Activated B cell treated with CpG ODN at 0.5 μM for 24 hours (primary cell): ENCODE results near the gene CLDN34. TPM values are rescaled to one million over a fixed set of nuclear protein-coding genes. Genes with fewer than 3 reads are reported as not detected.
A peak's percentile ranks its signal among the peaks of the same experiment; 100 is the strongest.

Source experiments
- ATAC-seq: fragments of 200-7000 bp; cut with Tn5 transposase; one replicate; pipeline ENCODE4 v1.10.0; 2021; ENCODE audit warnings: low read depth, mild to moderate bottlenecking, moderate library complexity
- CTCF ChIA-PET: fragments of 350-600 bp; sonication (Branson Sonifier 250); formaldehyde crosslinking; loops from one replicate; lab custom pipeline; 2021; ENCODE audit warnings: antibody characterized with exemption; lab: Charles Lee
- POLR2A ChIA-PET: fragments of 350-600 bp; sonication (Branson Sonifier 250); formaldehyde crosslinking; loops from one replicate; lab custom pipeline; 2021; ENCODE audit warnings: antibody characterized with exemption; lab: Charles Lee
- DNase-seq: peaks from one replicate; pipeline ENCODE4 v3.0.0; 2022
- H3K27ac Mint-ChIP-seq: one replicate; pipeline ENCODE4 v1.8.0; 2020; ENCODE audit warnings: mixed read lengths
- H3K27me3 Mint-ChIP-seq: one replicate; pipeline ENCODE4 v1.8.0; 2021; ENCODE audit warnings: mixed read lengths
- H3K36me3 Mint-ChIP-seq: one replicate; pipeline ENCODE4 v1.8.0; 2021; ENCODE audit warnings: low read depth, mixed read lengths
- H3K4me1 Mint-ChIP-seq: one replicate; pipeline ENCODE4 v1.8.0; 2021; ENCODE audit warnings: mixed read lengths
- H3K4me3 Mint-ChIP-seq: one replicate; pipeline ENCODE4 v1.8.0; 2020; ENCODE audit warnings: mild to moderate bottlenecking, mixed read lengths
- H3K9me3 Mint-ChIP-seq: one replicate; pipeline ENCODE4 v1.8.0; 2020; ENCODE audit warnings: mixed read lengths
- intact Hi-C: fragments of 100-400 bp; cut with micrococcal nuclease; formaldehyde crosslinking; loops from one replicate; pipeline ENCODE4 v1.15.1; 2024
- total RNA-seq: library from RNA; stranded (reverse); gene quantifications from 2 replicates; pipeline ENCODE4 v1.2.3, GENCODE V29; 2022
- TF ChIP-seq, protein P1 (sequence below): fragments of 200-600 bp; IDR thresholded peaks from one replicate; pipeline ENCODE4 v1.8.0; 2022; ENCODE audit warnings: antibody characterized with exemption, mild to moderate bottlenecking

CLDN34 gene
- total RNA-seq, 1 donor from 2014 or later, result not detected

DNA sequence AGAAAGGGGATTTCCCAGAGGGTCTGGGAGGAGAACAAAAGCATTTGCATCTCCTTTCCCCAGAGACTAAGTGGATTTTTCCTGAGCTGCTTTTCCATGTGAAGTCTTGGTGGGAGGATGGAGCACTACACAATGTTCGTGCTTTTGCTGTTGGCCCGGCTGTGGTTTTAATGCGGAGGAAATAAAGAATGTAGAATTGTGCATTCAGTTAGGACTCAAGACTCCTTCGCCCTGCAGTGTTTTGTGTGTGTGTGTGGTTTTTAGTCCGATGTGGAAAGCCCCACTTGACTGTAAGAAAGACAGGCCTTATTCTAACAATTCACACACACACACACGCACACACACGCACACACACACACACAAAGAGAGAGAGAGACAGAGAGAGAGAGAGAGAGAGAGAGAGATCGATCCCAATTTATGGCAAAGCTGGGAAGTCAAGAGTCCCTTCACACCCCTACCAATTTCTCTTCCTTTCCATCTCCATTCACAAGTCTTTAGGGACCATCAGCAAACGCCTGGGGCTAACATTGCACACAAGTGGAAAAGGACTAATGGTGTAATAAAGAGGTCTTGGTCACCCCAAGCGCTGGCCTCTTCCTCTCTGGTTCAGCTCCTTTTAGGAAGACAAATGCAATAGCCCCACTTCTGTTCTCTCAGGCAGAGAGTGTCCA is 44.2 kb downstream of the CLDN34 start:
- intact Hi-C loops, result loop anchor here (1.0 to 10.0 kb wide), 5 partner anchors 8 to 667 kb away; no protein-coding TSS in a partner anchor
- Mint-ChIP-seq H3K36me3 (no peaks in the 10 kb centered on the region), H3K9me3 (no peaks in the 10 kb centered on the region), H3K4me3 (peak overlapping the region; percentile 67), H3K4me1 (peaks cover 42% of the 10 kb centered on the region), H3K27ac (peak overlapping the region; percentile 95), H3K27me3 (no peaks in the 10 kb centered on the region)
- ATAC-seq, result peak; percentile 20
- POLR2A ChIA-PET, result interaction anchor here (0.7 to 2.7 kb wide), 5 partner anchors 8 to 107 kb away, joined by 3 to 64 read pairs (median 13); no protein-coding TSS in a partner anchor
- no peak for DNase-seq
- TF ChIP-seq, protein P1, sequence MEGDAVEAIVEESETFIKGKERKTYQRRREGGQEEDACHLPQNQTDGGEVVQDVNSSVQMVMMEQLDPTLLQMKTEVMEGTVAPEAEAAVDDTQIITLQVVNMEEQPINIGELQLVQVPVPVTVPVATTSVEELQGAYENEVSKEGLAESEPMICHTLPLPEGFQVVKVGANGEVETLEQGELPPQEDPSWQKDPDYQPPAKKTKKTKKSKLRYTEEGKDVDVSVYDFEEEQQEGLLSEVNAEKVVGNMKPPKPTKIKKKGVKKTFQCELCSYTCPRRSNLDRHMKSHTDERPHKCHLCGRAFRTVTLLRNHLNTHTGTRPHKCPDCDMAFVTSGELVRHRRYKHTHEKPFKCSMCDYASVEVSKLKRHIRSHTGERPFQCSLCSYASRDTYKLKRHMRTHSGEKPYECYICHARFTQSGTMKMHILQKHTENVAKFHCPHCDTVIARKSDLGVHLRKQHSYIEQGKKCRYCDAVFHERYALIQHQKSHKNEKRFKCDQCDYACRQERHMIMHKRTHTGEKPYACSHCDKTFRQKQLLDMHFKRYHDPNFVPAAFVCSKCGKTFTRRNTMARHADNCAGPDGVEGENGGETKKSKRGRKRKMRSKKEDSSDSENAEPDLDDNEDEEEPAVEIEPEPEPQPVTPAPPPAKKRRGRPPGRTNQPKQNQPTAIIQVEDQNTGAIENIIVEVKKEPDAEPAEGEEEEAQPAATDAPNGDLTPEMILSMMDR, result no peak
- CTCF ChIA-PET, result interaction anchor here (0.9 to 2.4 kb wide), 6 partner anchors 13 to 108 kb away, joined by 3 to 17 read pairs (median 5); no protein-coding TSS in a partner anchor

DNA sequence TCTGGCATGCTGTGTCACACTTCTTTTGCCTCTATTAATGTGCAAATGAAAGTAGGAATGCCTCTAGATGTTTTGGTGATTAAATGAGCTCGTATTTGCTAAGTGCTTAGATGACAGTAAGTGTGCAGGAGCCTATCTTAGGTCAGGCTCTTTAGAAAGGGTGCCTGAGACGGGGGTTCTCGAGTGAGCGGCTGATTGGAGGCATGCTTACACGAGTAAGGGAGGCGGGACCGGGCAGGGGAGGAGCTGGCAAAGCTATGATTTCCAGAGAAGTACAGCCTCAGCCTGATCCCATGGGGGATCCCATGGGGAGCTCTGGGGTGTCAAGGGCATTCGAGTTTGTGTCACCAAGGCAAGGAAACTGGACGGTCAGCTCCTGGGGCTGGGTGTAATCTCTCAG is 44.8 kb downstream of the CLDN34 start:
- ChIA-PET CTCF (interaction anchor here (0.9 to 2.4 kb wide), 7 partner anchors 12 to 107 kb away, joined by 3 to 17 read pairs (median 5); no protein-coding TSS in a partner anchor), POLR2A (interaction anchor here (0.6 to 2.7 kb wide), 5 partner anchors 9 to 106 kb away, joined by 3 to 64 read pairs (median 13); no protein-coding TSS in a partner anchor)
- intact Hi-C loops, result loop anchor here (1.0 to 10.0 kb wide), 5 partner anchors 9 to 667 kb away; no protein-coding TSS in a partner anchor
- peaks cover 48% of the 10 kb centered on the region for H3K4me1 Mint-ChIP-seq
- H3K27ac Mint-ChIP-seq, result peak overlapping the region; percentile 95
- no peak for ATAC-seq
- H3K27me3 Mint-ChIP-seq, result no peaks in the 10 kb centered on the region
- H3K36me3 Mint-ChIP-seq, result peaks cover 2% of the 10 kb centered on the region
- peak overlapping the region; percentile 67 for H3K4me3 Mint-ChIP-seq
- TF ChIP-seq, protein P1, result no peak
- no peaks in the 10 kb centered on the region for H3K9me3 Mint-ChIP-seq
- DNase-seq, result no peak

DNA sequence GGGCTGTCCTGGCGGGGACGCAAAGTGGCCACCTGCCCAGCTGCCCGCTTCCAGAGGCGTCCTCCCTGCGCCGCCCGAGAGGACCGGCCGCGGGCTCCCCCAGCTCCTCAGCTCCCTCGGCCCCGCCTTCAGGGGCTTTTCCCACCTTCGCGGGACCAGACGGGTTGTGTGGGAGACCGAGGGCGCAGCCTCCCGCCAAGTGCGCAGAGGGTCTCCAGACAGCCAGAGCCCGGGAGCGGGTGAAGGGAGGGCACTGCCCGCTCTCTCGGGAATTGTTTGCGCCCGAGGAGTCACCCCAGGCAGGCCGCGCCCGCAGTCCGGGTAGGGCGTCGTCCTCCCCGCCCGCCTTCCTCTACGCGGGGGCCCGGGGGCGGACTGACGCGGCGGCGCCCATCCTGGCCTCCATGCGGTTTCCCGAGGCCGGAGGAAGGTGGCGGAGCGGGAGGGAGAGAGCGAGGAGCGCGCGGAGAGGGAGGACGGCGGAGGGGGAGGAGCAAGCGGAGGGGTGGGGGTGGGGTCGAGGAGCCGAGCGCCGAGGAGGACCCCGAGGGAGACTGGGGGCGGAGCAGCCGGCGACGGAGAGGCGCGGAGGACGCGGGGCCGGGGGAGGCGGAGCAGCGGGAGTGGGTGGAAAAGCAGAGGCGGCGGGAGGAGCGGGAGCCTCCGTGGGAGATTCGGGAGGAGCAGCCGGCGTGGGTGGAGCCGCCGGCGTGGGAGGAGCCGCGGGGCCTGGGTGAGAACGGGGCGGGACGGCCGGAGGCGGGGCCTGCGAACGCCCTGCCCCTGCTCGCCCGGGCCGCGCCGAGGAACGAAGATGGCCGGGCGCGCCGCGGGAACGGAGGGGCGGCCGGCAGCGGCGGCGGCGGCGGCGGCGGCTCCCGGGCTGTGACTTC is 47.5 kb downstream of the CLDN34 start:
- Mint-ChIP-seq H3K36me3 (peaks cover 9% of the 10 kb centered on the region), H3K27me3 (no peaks in the 10 kb centered on the region), H3K4me1 (peaks cover 63% of the 10 kb centered on the region), H3K4me3 (peak overlapping the region; percentile 83), H3K27ac (peak overlapping the region; percentile 69), H3K9me3 (no peaks in the 10 kb centered on the region)
- ChIA-PET POLR2A (interaction anchor here (0.5 to 3.6 kb wide), 16 partner anchors 11 to 104 kb away, joined by 3 to 53 read pairs (median 4); no protein-coding TSS in a partner anchor), CTCF (interaction anchor here (0.7 to 3.6 kb wide), 4 partner anchors 68 to 175 kb away, joined by 3 to 26 read pairs (median 8); no protein-coding TSS in a partner anchor)
- TF ChIP-seq, protein P1, result no peak
- ATAC-seq, result peak; percentile 83
- intact Hi-C loops, result loop anchor here (1.0 to 10.0 kb wide), 4 partner anchors 38 to 670 kb away; no protein-coding TSS in a partner anchor
- DNase-seq, result peak; percentile 81

DNA sequence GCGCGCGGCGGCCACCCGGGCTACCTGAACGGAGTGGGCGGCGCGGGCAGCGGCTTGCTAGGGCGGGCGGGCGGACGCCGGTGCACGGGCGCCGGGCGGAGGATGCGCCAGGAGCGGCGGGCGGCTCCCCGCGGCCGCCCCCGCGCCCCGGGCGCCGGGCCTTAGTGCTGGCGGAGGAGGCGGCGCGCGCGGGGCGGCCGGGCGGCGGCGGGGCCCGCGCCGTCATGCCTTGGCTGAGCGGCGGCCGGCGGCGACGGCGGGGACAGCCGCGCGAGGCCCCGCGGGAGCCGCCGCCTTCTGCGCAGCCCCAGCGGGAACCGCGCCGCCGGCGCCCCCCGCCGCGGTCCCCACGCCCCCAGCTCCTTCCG is 48.2 kb downstream of the CLDN34 start:
- H3K27me3 Mint-ChIP-seq, result no peaks in the 10 kb centered on the region
- ATAC-seq, result peak; percentile 3
- TF ChIP-seq, protein P1, result no peak
- no peak for DNase-seq
- H3K27ac Mint-ChIP-seq, result no peak overlapping the region
- no peak overlapping the region for H3K4me3 Mint-ChIP-seq
- CTCF ChIA-PET, result interaction anchor here (0.7 to 3.6 kb wide), 6 partner anchors 19 to 175 kb away, joined by 3 to 26 read pairs (median 4); no protein-coding TSS in a partner anchor
- H3K4me1 Mint-ChIP-seq, result peaks cover 56% of the 10 kb centered on the region
- intact Hi-C loops, result loop anchor here (1.0 to 10.0 kb wide), 4 partner anchors 37 to 671 kb away; no protein-coding TSS in a partner anchor
- peaks cover 9% of the 10 kb centered on the region for H3K36me3 Mint-ChIP-seq
- POLR2A ChIA-PET, result interaction anchor here (0.6 to 3.6 kb wide), 9 partner anchors 12 to 103 kb away, joined by 3 to 53 read pairs (median 4); no protein-coding TSS in a partner anchor
- no peaks in the 10 kb centered on the region for H3K9me3 Mint-ChIP-seq
